Endometrium (tissue), 2 donors: ENCODE measurements around the gene SLC2A8.

Experiments used
- FAIRE-seq: peaks from 2 replicates; lab custom pipeline; 2012; peaks lifted over from hg19 to GRCh38; lab: Jason Lieb, UNC
- donor health status: control.
- donor health status: control.

SLC2A8 gene

GRCh38 chr9:127380479-127380878 is 16.5 kb upstream of the SLC2A8 start:
- FAIRE-seq: no peak

- FAIRE-seq: no peak
These were observed 14.4 kb upstream of the SLC2A8 start for GRCh38 chr9:127382541-127382940.

- no peak for FAIRE-seq
These were observed 12.8 kb upstream of the SLC2A8 start for GRCh38 chr9:127384016-127384730.

GRCh38 chr9:127384901-127385300 is 12.1 kb upstream of the SLC2A8 start:
- FAIRE-seq: no peak

GRCh38 chr9:127386249-127386648 is 10.7 kb upstream of the SLC2A8 start:
- no peak for FAIRE-seq

GRCh38 chr9:127386981-127387380 is 10.0 kb upstream of the SLC2A8 start:
- no peak for FAIRE-seq

GRCh38 chr9:127388037-127388855 is 8.7 kb upstream of the SLC2A8 start:
- FAIRE-seq: no peak

- FAIRE-seq: no peak
These were observed 8.1 kb upstream of the SLC2A8 start for GRCh38 chr9:127388856-127389238.

- FAIRE-seq: no peak
These were observed 7.4 kb upstream of the SLC2A8 start for GRCh38 chr9:127389381-127390247.

- FAIRE-seq: no peak
These were observed 6.8 kb upstream of the SLC2A8 start for GRCh38 chr9:127390248-127390545.

- no peak for FAIRE-seq
These were observed 6.4 kb upstream of the SLC2A8 start for GRCh38 chr9:127390563-127390962.

GRCh38 chr9:127392166-127392565 is 4.8 kb upstream of the SLC2A8 start:
- FAIRE-seq: no peak

- FAIRE-seq: no peak
These were observed 4.0 kb upstream of the SLC2A8 start for GRCh38 chr9:127392976-127393375.

GRCh38 chr9:127393645-127394044 is 3.3 kb upstream of the SLC2A8 start:
- FAIRE-seq: no peak

GRCh38 chr9:127395497-127396252 is 1.3 kb upstream of the SLC2A8 start:
- no peak for FAIRE-seq

GRCh38 chr9:127396253-127396807 is 639 bp upstream of the SLC2A8 start:
- no peak for FAIRE-seq

- no peak for FAIRE-seq
These were observed 791 bp downstream of the SLC2A8 start for GRCh38 chr9:127397646-127398274.

- no peak for FAIRE-seq
These were observed 1.3 kb downstream of the SLC2A8 start for GRCh38 chr9:127398275-127398647.

GRCh38 chr9:127398715-127399400 is 1.9 kb downstream of the SLC2A8 start:
- no peak for FAIRE-seq

GRCh38 chr9:127399736-127400269 is 2.8 kb downstream of the SLC2A8 start:
- FAIRE-seq: no peak
